Testis (tissue), 2 donors: ENCODE data around the gene LEO1.

Experiments used
- CTCF ChIP-seq, 3 experiments: fragments of 450-650 bp in 2 of 3; fragments of 200-600 bp in 1 of 3; sonication (generic) in 1 of 3; IDR thresholded peaks; one replicate each; pipeline ENCODE4 v1.5.1; 2016 to 2019; ENCODE audit warnings: antibody characterized with exemption in 3 of 3, mild to moderate bottlenecking in 2 of 3, moderate library complexity in 1 of 3
- POLR2A ChIP-seq: fragments of 450-650 bp; IDR thresholded peaks from one replicate; pipeline ENCODE4 v1.6.1; 2017; ENCODE audit warnings: antibody characterized with exemption, mild to moderate bottlenecking, moderate library complexity

- TF ChIP-seq POLR2A (no peak), CTCF (IDR thresholded peaks at IDR 0.05) (peak in 1 of 3 experiments; percentile 40)
Measured at GRCh38 chr15:51971375-51972133, at the start of gene LEO1.
